ENCODE data around the gene ANKRD24.

ANKRD24 gene

GRCh38 chr19:4228765-4229178 lies 46.3 kb downstream of the ANKRD24 start (continued):
- TF ChIP-seq, protein P1, sequence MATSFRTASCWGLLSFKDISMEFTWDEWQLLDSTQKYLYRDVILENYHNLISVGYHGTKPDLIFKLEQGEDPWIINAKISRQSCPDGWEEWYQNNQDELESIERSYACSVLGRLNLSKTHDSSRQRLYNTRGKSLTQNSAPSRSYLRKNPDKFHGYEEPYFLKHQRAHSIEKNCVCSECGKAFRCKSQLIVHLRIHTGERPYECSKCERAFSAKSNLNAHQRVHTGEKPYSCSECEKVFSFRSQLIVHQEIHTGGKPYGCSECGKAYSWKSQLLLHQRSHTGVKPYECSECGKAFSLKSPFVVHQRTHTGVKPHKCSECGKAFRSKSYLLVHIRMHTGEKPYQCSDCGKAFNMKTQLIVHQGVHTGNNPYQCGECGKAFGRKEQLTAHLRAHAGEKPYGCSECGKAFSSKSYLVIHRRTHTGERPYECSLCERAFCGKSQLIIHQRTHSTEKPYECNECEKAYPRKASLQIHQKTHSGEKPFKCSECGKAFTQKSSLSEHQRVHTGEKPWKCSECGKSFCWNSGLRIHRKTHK (tag by site-specific recombination; IDR thresholded peaks at IDR 0.05): no peak
- no peak for TF ChIP-seq PRDM10 (tag by site-specific recombination; IDR thresholded peaks at IDR 0.05)

GRCh38 chr19:4229179-4229931 lies 46.9 kb downstream of the ANKRD24 start, which contains the start of gene EBI3:
Gene EBI3, plus strand, starts transcription at chr19:4229523. Its CDS starts 28 bp downstream, at chr19:4229551.
- no peaks in the 10 kb centered on the region for H3K36me3 ChIP-seq (ENCODE audit: control insufficient read depth in 2 of 2, insufficient read depth in 1 of 2, low read length in 2 of 2)
- no peaks in the 10 kb centered on the region for H3K9me3 ChIP-seq (ENCODE audit: control insufficient read depth, insufficient read depth, low read depth, low read length)
- CTCF ChIA-PET: interaction anchor here (0.6 kb wide), 1 partner anchor 233 kb away, joined by 4 read pairs; no protein-coding TSS in a partner anchor
- POLR2A ChIA-PET: interaction anchor here (0.8 kb wide), 1 partner anchor 244 kb away, joined by 3 read pairs; the partner anchor contains the start of gene EEF2
- H3K27ac ChIP-seq (ENCODE audit: extremely low read depth, low read depth, low read length): no peak within 1 kb of the TSS
- H3K4me3 ChIP-seq (ENCODE audit: low read depth, low read length): no peak within 1 kb of the TSS
- H3K4me1 ChIP-seq (ENCODE audit: control insufficient read depth, insufficient read depth, low read length): no peaks in the 10 kb centered on the region
- peak; percentile 10; the same call in 1 of the 2 replicates for TF ChIP-seq ZXDB (tag by site-specific recombination; IDR thresholded peaks at IDR 0.05)
- TF ChIP-seq ZNF791 (tag by site-specific recombination; IDR thresholded peaks at IDR 0.05): no peak
- no peak for TF ChIP-seq ZBTB11 (tag by site-specific recombination; conservative IDR thresholded peaks at IDR 0.05; ENCODE audit: low read depth)
- TF ChIP-seq ZNF211 (tag by site-specific recombination; IDR thresholded peaks at IDR 0.05; ENCODE audit: low read depth): no peak
- no peak for TF ChIP-seq HOXA7 (CRISPR knock-in tag; IDR thresholded peaks at IDR 0.05; ENCODE audit: borderline replicate concordance)
- TF ChIP-seq SALL2 (tag by site-specific recombination; IDR thresholded peaks at IDR 0.05; ENCODE audit: borderline replicate concordance): no peak
- TF ChIP-seq ZNF792 (tag by site-specific recombination; IDR thresholded peaks at IDR 0.05): no peak
- TF ChIP-seq ZBTB8A (tag by site-specific recombination; IDR thresholded peaks at IDR 0.05): no peak
- no peak for TF ChIP-seq ZNF558 (tag by site-specific recombination; IDR thresholded peaks at IDR 0.05)
- TF ChIP-seq SP2 (tag by site-specific recombination; IDR thresholded peaks at IDR 0.05): peak; percentile 61
- TF ChIP-seq ZBTB21 (tag by site-specific recombination; IDR thresholded peaks at IDR 0.05): no peak
- TF ChIP-seq SCRT2 (tag by site-specific recombination; IDR thresholded peaks at IDR 0.05): no peak
- TF ChIP-seq, protein P2, sequence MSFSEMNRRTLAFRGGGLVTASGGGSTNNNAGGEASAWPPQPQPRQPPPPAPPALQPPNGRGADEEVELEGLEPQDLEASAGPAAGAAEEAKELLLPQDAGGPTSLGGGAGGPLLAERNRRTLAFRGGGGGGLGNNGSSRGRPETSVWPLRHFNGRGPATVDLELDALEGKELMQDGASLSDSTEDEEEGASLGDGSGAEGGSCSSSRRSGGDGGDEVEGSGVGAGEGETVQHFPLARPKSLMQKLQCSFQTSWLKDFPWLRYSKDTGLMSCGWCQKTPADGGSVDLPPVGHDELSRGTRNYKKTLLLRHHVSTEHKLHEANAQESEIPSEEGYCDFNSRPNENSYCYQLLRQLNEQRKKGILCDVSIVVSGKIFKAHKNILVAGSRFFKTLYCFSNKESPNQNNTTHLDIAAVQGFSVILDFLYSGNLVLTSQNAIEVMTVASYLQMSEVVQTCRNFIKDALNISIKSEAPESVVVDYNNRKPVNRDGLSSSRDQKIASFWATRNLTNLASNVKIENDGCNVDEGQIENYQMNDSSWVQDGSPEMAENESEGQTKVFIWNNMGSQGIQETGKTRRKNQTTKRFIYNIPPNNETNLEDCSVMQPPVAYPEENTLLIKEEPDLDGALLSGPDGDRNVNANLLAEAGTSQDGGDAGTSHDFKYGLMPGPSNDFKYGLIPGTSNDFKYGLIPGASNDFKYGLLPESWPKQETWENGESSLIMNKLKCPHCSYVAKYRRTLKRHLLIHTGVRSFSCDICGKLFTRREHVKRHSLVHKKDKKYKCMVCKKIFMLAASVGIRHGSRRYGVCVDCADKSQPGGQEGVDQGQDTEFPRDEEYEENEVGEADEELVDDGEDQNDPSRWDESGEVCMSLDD (tag by site-specific recombination; IDR thresholded peaks at IDR 0.05): 0 out of 2 replicates have a peak, but pooled peaks have one; percentile 9
- TF ChIP-seq, protein P3, sequence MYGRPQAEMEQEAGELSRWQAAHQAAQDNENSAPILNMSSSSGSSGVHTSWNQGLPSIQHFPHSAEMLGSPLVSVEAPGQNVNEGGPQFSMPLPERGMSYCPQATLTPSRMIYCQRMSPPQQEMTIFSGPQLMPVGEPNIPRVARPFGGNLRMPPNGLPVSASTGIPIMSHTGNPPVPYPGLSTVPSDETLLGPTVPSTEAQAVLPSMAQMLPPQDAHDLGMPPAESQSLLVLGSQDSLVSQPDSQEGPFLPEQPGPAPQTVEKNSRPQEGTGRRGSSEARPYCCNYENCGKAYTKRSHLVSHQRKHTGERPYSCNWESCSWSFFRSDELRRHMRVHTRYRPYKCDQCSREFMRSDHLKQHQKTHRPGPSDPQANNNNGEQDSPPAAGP (tag by site-specific recombination; IDR thresholded peaks at IDR 0.05): no peak
- TF ChIP-seq PRDM6 (tag by site-specific recombination; IDR thresholded peaks at IDR 0.05): no peak
- no peak for TF ChIP-seq ZNF16 (tag by site-specific recombination; IDR thresholded peaks at IDR 0.05; ENCODE audit: low read depth)
- no peak for TF ChIP-seq ZNF292 (tag by site-specific recombination; IDR thresholded peaks at IDR 0.05; ENCODE audit: borderline replicate concordance, low read depth)
